GM12874 (cell line): ENCODE measurements around the gene COL5A1.

Source experiments
- TF ChIP-seq, protein P1 (sequence below): IDR thresholded peaks from 2 replicates; pipeline ENCODE4 v1.5.1; 2011; ENCODE audit warnings: low read depth, mild to moderate bottlenecking, control low read depth, low read length, moderate library complexity; ENCODE audit not compliant: insufficient read depth

COL5A1 gene

DNA sequence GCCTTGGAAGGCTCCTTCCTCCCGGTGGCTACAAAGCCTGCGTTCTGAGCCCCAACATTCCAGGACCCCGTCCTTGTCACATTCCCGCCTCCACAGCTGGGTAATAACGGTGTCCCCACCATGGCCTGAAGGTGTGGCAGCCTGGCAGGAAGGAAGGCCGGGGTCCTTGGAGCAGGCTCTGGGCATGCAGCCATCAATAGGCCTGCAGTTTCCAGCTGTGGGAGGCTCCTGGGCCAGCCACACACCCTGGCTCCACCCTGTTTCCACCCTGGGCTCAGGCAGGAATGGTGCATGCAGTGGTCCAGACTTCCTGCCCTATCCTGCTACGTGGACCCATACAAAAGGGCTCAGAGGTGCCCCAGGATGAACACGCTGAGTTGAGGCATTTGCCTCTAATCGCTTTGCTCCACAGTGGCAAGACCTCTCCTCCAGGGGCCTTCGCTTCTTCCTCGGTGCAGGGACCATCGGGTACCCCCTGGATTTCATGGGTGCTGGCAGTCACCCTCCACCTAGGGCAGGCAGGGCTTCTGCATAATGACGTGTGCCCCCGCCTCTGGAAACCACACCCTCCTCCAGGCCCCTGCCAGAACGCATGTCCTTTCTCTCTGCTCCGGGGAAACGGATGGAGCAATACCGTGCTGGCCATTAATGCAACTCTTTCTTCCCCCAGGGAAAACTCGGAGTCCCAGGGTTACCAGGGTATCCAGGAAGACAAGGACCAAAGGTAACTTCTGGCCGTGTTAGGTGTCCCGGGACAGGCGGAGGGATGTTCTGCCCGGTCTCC is 143.9 kb downstream of the COL5A1 start:
- TF ChIP-seq, protein P1, sequence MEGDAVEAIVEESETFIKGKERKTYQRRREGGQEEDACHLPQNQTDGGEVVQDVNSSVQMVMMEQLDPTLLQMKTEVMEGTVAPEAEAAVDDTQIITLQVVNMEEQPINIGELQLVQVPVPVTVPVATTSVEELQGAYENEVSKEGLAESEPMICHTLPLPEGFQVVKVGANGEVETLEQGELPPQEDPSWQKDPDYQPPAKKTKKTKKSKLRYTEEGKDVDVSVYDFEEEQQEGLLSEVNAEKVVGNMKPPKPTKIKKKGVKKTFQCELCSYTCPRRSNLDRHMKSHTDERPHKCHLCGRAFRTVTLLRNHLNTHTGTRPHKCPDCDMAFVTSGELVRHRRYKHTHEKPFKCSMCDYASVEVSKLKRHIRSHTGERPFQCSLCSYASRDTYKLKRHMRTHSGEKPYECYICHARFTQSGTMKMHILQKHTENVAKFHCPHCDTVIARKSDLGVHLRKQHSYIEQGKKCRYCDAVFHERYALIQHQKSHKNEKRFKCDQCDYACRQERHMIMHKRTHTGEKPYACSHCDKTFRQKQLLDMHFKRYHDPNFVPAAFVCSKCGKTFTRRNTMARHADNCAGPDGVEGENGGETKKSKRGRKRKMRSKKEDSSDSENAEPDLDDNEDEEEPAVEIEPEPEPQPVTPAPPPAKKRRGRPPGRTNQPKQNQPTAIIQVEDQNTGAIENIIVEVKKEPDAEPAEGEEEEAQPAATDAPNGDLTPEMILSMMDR = no peak

DNA sequence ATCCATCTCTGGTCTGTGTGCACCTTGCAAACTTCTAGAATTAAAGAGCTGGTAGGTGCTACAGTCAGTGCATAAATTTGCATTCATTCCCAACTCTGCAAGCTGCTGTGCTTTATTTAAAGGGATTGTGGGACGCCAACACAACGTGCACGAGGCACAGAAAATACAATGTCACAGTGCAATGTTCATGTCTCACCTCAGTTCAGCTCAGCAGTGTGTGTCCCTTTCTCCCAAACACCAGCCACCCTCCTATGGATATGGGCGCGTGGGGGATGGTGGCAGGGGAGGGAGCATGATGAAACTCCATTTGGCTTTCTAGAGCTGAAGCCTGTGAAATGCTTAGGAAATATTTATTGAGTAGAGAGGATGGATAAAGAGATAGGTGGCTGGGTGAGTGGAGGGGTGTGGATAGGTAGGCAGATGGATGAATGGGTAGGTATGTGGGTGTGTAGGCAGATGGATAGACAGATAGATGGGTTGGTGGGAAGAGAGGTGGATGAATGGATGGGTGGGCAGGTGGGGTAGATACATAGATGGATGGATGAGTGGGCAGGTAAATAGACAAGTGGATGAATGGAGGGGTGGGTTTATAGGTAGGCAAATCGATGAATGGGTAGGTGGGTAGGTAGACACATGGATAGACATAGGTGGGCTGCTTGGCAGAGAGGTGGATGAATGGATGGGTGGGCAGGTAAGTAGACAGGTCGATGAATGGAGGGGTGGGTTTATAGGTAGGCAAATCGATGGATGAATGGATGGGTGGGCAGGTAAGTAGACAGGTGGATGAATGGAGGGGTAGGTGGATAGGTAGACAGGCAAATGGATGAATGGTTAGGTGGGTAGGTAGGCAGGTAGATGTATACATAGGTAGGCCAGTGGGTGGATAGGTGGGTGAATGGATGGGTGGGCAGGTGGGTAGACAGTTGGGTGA is 146.3 kb downstream of the COL5A1 start:
- TF ChIP-seq, protein P1 = no peak

DNA sequence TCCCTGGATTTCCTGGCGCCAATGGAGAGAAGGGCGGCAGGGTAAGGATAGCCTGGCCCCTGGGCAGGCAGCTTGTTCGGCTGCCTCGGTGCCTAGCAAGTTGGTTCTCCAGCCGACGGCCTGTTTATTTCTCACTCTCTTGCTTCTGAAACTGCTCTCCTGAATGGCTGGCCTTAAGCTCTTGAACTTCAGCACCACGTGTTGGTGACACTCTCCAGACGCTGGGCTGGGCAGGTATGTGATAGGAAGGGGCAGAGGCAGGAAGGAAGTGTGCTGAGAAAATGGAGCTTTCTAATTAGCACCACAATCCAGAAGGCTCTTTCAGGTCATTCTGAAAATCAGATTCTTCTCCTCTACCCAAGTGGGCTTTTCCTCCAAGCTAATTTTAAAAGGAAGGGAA is 147.6 kb downstream of the COL5A1 start:
- TF ChIP-seq, protein P1 = no peak

DNA sequence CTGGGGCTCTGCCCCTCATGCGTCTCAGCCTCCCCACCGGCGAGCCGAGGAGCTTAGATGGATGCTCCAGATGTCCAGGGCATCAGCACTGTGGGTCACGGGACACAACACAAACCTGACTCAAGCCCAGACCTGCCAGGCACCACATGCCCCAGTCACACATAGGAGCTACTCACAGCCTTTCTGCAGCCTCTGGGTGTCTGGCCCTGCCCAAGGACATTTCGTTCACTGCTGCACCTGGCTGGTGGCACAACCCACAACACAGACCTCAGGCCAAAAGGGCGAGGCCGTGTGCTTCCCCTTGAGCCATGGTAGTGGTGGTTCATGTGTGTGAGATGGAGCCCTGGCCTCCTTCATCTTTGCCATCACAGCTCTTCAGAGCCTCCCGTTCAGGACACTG is 149.4 kb downstream of the COL5A1 start:
- TF ChIP-seq, protein P1 = no peak

DNA sequence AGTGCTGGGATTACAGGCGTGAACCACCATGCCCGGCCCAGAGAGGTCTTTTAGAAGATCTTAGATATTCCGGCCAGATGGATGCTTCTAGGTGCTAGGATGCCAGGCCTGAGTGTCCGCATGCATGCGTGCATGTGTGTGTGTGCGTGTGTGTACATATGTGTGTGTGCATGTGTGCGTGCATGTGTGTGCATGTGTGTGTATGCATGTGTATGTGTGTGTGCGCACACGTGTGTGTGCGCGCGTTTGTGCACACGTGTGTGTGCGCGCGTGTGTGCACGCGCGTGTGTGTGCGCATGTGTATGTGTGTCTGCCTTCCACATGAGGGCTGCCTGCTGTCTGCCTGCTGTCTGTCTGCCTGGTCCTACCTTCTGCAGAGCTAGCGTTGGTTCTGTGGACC is 151.0 kb downstream of the COL5A1 start:
- TF ChIP-seq, protein P1 = no peak

DNA sequence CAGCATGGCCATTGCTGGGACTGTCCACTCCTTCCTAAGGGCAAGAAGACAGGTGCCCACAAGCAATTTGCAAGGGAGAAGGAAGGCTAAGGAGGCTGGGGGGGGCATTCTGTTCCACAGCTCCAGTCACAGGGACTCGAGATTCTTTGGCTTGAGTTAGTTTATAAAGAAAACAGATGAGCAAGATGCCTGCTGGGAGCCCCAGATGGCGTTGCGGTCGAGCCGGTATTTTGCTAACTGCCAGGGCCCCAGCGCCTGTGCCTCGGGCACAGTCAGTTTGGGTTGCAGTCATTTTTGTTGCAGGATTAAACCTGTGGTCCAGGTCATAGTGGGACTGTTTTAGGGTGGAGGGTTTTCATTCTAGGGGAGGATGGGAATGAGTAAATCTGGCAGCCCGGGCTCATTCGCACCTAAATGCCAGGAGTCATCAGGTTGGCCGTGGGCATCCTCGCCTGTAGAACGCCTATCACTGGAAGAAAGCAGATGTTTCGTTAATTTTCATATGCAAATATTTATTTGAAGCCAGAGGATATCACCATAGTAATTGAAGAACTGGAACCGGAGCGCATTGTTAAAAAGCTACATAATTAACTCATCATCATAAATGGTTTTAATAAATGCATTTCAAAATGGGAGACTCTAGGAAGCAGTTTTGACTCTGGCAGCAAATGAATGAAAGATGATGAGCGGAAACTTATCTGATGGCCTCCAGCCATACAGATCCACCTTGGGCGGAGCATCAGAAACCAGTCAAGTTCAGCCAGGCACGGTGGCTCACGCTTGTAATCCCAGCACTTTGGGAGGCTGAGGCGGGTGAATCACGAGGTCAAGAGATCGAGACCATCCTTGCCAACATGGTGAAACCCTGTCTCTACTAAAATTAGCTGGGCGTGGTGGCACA is 151.9 kb downstream of the COL5A1 start:
- TF ChIP-seq, protein P1 = no peak
